WERI-Rb-1 (cell line): ENCODE results near the gene AFF3.
"Not testable (repeated sequence)": the region's sequence is repeated elsewhere in the genome, so short reads cannot be mapped to it uniquely, and the experiment has no call there.

ENCODE experiments used
- DNase-seq: peaks from one replicate; pipeline ENCODE4 v3.0.0-alpha.2; 2020
- H3K27ac ChIP-seq: fragments of 250-450 bp; sonication (Bioruptor Pico); 2 replicates; pipeline ENCODE4 v1.5.1; 2020; ENCODE audit warnings: mild to moderate bottlenecking, moderate library complexity
- H3K27me3 ChIP-seq: fragments of 250-450 bp; sonication (Bioruptor Pico); 2 replicates; pipeline ENCODE4 v1.5.1; 2021; ENCODE audit warnings: mild to moderate bottlenecking, low read depth, moderate library complexity; ENCODE audit not compliant: insufficient read depth, severe bottlenecking
- H3K36me3 ChIP-seq: fragments of 250-450 bp; sonication (Bioruptor Pico); 2 replicates; pipeline ENCODE4 v1.5.1; 2020; ENCODE audit warnings: mild to moderate bottlenecking, moderate library complexity
- H3K4me3 ChIP-seq: 2 replicates; pipeline ENCODE4 v1.5.1; 2011; ENCODE audit warnings: low read depth, mild to moderate bottlenecking, control low read depth, low read length
- H3K9me3 ChIP-seq: fragments of 250-450 bp; sonication (Bioruptor Pico); 2 replicates; pipeline ENCODE4 v1.5.1; 2021; ENCODE audit warnings: mild to moderate bottlenecking, moderate library complexity; ENCODE audit not compliant: severe bottlenecking
- TF ChIP-seq, protein P1 (sequence below): IDR thresholded peaks from 2 replicates; pipeline ENCODE4 v1.5.1; 2011; ENCODE audit warnings: low read depth, mild to moderate bottlenecking, control low read depth, inconsistent platforms, low read length

AFF3 gene

DNA sequence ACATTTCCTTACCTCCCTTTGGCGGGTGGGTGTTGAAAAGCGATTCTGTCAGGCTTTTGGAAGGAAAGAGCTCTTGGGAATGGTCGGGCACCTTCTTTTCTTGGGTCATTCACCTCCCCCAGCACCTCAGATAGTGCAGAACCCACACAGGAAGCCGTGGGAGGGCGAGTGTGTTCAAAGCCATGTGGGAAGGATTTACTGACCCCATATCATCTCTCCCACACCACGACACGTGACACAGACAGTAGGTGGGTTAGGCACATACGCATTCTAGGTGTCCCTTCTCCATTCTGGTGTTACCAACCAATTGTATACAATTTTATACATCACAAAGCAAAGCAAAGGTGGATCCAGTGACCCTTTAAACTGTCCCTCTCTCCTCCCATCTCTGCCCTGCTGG, 388.9 kb downstream of the AFF3 start:
- Histone ChIP-seq H3K4me3 (no peak overlapping the region), H3K27ac (no peak overlapping the region), H3K27me3 (no peaks in the 10 kb centered on the region), H3K9me3 (no peaks in the 10 kb centered on the region), H3K36me3 (no peaks in the 10 kb centered on the region)
- TF ChIP-seq, protein P1, sequence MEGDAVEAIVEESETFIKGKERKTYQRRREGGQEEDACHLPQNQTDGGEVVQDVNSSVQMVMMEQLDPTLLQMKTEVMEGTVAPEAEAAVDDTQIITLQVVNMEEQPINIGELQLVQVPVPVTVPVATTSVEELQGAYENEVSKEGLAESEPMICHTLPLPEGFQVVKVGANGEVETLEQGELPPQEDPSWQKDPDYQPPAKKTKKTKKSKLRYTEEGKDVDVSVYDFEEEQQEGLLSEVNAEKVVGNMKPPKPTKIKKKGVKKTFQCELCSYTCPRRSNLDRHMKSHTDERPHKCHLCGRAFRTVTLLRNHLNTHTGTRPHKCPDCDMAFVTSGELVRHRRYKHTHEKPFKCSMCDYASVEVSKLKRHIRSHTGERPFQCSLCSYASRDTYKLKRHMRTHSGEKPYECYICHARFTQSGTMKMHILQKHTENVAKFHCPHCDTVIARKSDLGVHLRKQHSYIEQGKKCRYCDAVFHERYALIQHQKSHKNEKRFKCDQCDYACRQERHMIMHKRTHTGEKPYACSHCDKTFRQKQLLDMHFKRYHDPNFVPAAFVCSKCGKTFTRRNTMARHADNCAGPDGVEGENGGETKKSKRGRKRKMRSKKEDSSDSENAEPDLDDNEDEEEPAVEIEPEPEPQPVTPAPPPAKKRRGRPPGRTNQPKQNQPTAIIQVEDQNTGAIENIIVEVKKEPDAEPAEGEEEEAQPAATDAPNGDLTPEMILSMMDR: no peak
- no peak for DNase-seq

DNA sequence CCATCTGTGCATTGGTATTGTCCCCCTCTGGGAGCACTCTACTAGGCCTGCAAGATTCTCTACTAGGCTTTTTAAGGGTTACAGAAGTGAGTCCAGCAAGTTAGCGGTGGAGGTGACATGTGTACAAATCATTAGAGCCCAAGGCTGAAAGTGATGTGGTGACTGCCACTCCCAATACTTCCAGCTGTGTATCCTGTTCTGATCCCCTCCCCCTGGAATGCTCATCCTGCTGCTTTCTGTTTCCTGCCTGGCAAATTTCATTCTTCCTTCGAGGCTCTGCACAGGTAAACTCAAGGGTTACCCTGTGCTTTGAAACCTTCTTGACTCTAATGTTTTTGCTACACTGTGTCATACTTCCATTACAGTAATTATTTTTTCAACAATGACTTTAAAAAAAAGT, 394.0 kb downstream of the AFF3 start:
- no peak for DNase-seq
- TF ChIP-seq, protein P1: no peak
- Histone ChIP-seq H3K27ac (no peak overlapping the region), H3K36me3 (no peaks in the 10 kb centered on the region), H3K27me3 (no peaks in the 10 kb centered on the region), H3K9me3 (no peaks in the 10 kb centered on the region), H3K4me3 (no peak overlapping the region)

- no peaks in the 10 kb centered on the region for H3K27me3 ChIP-seq
- TF ChIP-seq, protein P1: no peak
- no peaks in the 10 kb centered on the region for H3K36me3 ChIP-seq
- no peak for DNase-seq
- no peak overlapping the region for H3K27ac ChIP-seq
- no peaks in the 10 kb centered on the region for H3K9me3 ChIP-seq
- H3K4me3 ChIP-seq: no peak overlapping the region
These were observed 394.5 kb downstream of the AFF3 start for GRCh38 chr2:99747842-99748241.

DNA sequence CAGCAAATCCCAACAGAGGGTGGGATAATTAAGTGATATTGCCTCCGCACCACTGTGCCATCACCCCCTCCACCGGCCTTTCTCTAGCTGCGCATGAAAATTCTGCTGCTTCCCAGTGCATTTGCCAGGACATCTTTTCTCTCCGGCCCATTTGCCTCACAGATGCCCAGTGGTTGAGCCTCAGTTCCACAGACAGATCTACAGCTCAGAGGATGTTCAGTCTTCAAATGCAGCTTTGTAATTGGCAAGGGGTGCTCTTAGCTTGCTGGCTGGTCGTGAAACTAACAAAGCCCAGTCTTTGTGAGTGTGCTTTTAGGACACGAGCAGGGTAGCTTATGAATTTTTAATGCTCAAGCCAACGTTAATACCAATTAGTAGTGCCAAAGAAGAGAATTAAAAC, 399.2 kb downstream of the AFF3 start:
- no peaks in the 10 kb centered on the region for H3K9me3 ChIP-seq
- H3K36me3 ChIP-seq: no peaks in the 10 kb centered on the region
- no peak overlapping the region for H3K27ac ChIP-seq
- no peak overlapping the region for H3K4me3 ChIP-seq
- no peak for DNase-seq
- TF ChIP-seq, protein P1: no peak
- H3K27me3 ChIP-seq: no peaks in the 10 kb centered on the region

DNA sequence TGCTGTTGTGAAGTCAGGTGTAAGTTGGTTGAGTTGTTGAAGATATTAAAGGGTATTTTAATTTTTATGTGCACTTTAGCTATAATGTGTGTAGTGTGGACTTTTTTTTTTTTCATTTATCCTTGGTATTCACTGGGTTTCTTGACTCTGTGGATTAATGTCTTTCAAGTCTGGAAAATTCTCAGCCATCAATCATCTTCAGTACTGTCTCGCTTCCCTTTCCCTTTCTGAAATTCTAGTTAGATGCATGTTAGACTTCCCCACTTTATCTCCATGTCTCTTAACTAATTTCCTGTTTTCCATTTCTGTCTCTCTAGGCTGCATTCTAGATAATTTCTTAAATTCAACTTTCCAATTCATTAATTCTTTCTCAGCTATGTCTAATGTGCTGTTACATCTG, 404.9 kb downstream of the AFF3 start:
- H3K9me3 ChIP-seq: no peaks in the 10 kb centered on the region
- no peaks in the 10 kb centered on the region for H3K36me3 ChIP-seq

DNA sequence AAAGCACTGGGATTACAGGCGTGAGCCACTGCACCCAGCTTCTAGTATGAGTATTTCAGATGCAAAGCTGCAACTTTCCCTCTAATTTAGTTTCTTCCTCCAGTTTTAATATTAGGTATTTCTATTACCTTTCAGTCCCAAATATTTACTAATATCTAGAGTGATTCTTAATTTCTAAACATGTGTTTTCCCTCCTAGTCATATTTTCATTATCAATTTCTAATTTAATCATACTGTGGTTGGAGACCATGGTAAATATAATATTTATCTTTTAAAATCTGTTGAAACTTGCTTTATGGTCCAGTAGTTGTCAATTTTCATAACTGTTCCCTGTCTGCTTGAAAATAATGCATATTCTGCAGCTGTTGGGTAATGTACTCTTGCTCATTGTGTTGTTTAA, 406.6 kb downstream of the AFF3 start:
- Histone ChIP-seq H3K27ac (no peak overlapping the region), H3K4me3 (no peak overlapping the region), H3K9me3 (no peaks in the 10 kb centered on the region), H3K27me3 (no peaks in the 10 kb centered on the region), H3K36me3 (no peaks in the 10 kb centered on the region)
- no peak for DNase-seq
- TF ChIP-seq, protein P1: no peak

More for the DNA sequence above, 404.9 kb downstream of the AFF3 start:
- TF ChIP-seq, protein P1: no peak
- Histone ChIP-seq H3K27me3 (no peaks in the 10 kb centered on the region), H3K27ac (no peak overlapping the region), H3K4me3 (no peak overlapping the region)
- no peak for DNase-seq

- not testable (repeated sequence) for H3K36me3 ChIP-seq, H3K27me3 ChIP-seq, H3K27ac ChIP-seq, H3K4me3 ChIP-seq, DNase-seq, H3K9me3 ChIP-seq
These were observed 407.1 kb downstream of the AFF3 start for GRCh38 chr2:99735314-99735713.
